ENCODE results near the gene ADCK2. TPM values are rescaled to one million over a fixed set of nuclear protein-coding genes. Genes with fewer than 3 reads are reported as not detected.
"Not testable (repeated sequence)": the region's sequence is repeated elsewhere in the genome, so short reads cannot be mapped to it uniquely, and the experiment has no call there.

The ADCK2 gene
- total RNA-seq, 2 donors from 2014 or later = 20.8 to 25.7 TPM

GRCh38 chr7:140655511-140656408, 17.0 kb upstream of the ADCK2 start:
- Histone ChIP-seq H3K36me3 (no peaks in the 10 kb centered on the region), H3K4me1 (ENCODE audit: control insufficient read depth in 1 of 2, low read depth in 2 of 2) (peaks cover 0 to 6% of the 10 kb centered on the region in 2 donors), H3K4me3 (peak overlapping the region; percentile 59), H3K9me3 (no peaks in the 10 kb centered on the region), H3K27ac (no peak overlapping the region), H3K27me3 (replicated peaks; ENCODE audit: insufficient read depth) (no peaks in the 10 kb centered on the region)
- no peak for TF ChIP-seq CTCF (IDR thresholded peaks at IDR 0.05)
- ATAC-seq (ENCODE audit: insufficient number of reproducible peaks, low FRiP score, low read depth) (no peak), DNase-seq (ENCODE audit: low spot score) (no peak)

GRCh38 chr7:140656548-140657515, 15.9 kb upstream of the ADCK2 start:
- ATAC-seq (ENCODE audit: insufficient number of reproducible peaks, low FRiP score, low read depth) = peak; percentile 42
- TF ChIP-seq CTCF (IDR thresholded peaks at IDR 0.05) = no peak
- DNase-seq (ENCODE audit: low spot score) = no peak
- Histone ChIP-seq H3K36me3 (no peaks in the 10 kb centered on the region), H3K9me3 (no peaks in the 10 kb centered on the region), H3K4me3 (peak overlapping the region; percentile 59), H3K27ac (no peak overlapping the region), H3K4me1 (ENCODE audit: control insufficient read depth in 1 of 2, low read depth in 2 of 2) (peaks cover 0 to 6% of the 10 kb centered on the region in 2 donors), H3K27me3 (replicated peaks; ENCODE audit: insufficient read depth) (no peaks in the 10 kb centered on the region)

- Histone ChIP-seq H3K36me3 (no peaks in the 10 kb centered on the region), H3K9me3 (no peaks in the 10 kb centered on the region), H3K27me3 (replicated peaks; ENCODE audit: insufficient read depth) (no peaks in the 10 kb centered on the region), H3K4me3 (no peak overlapping the region), H3K27ac (no peak overlapping the region), H3K4me1 (ENCODE audit: control insufficient read depth in 1 of 2, low read depth in 2 of 2) (peaks cover 0 to 6% of the 10 kb centered on the region in 2 donors)
- TF ChIP-seq CTCF (IDR thresholded peaks at IDR 0.05) = no peak
- no peak for ATAC-seq (ENCODE audit: insufficient number of reproducible peaks, low FRiP score, low read depth)
- DNase-seq (ENCODE audit: low spot score) = no peak
Measured at GRCh38 chr7:140657891-140658290, 14.9 kb upstream of the ADCK2 start.

- no peak overlapping the region for H3K27ac ChIP-seq
- no peak overlapping the region for H3K4me3 ChIP-seq
- ATAC-seq (ENCODE audit: insufficient number of reproducible peaks, low FRiP score, low read depth) (no peak), DNase-seq (ENCODE audit: low spot score) (no peak)
- H3K27me3 ChIP-seq (replicated peaks; ENCODE audit: insufficient read depth) = no peaks in the 10 kb centered on the region
- no peak for TF ChIP-seq CTCF (IDR thresholded peaks at IDR 0.05)
- no peaks in the 10 kb centered on the region for H3K9me3 ChIP-seq
- no peaks in the 10 kb centered on the region for H3K36me3 ChIP-seq
- H3K4me1 ChIP-seq (ENCODE audit: control insufficient read depth in 1 of 2, low read depth in 2 of 2) = peaks cover 0 to 6% of the 10 kb centered on the region in 2 donors
Measured at GRCh38 chr7:140659856-140660255, 12.9 kb upstream of the ADCK2 start.

GRCh38 chr7:140661124-140661523, 11.6 kb upstream of the ADCK2 start:
- H3K27me3 ChIP-seq (replicated peaks; ENCODE audit: insufficient read depth) = no peaks in the 10 kb centered on the region
- no peaks in the 10 kb centered on the region for H3K36me3 ChIP-seq
- ATAC-seq (ENCODE audit: insufficient number of reproducible peaks, low FRiP score, low read depth) = no peak
- no peak overlapping the region for H3K4me3 ChIP-seq
- no peak for TF ChIP-seq CTCF (IDR thresholded peaks at IDR 0.05)
- no peak for DNase-seq (ENCODE audit: low spot score)
- H3K4me1 ChIP-seq (ENCODE audit: control insufficient read depth in 1 of 2, low read depth in 2 of 2) = peaks cover 0 to 6% of the 10 kb centered on the region in 2 donors
- no peak overlapping the region for H3K27ac ChIP-seq
- no peaks in the 10 kb centered on the region for H3K9me3 ChIP-seq

- not testable (repeated sequence) for H3K9me3 ChIP-seq; H3K4me1 ChIP-seq (ENCODE audit: control insufficient read depth in 1 of 2, low read depth in 2 of 2); H3K36me3 ChIP-seq; H3K4me3 ChIP-seq; ATAC-seq (ENCODE audit: insufficient number of reproducible peaks, low FRiP score, low read depth); DNase-seq (ENCODE audit: low spot score); H3K27ac ChIP-seq; H3K27me3 ChIP-seq (replicated peaks; ENCODE audit: insufficient read depth)
Measured at GRCh38 chr7:140662938-140663337, 9.8 kb upstream of the ADCK2 start.

Measured in thoracic aorta (tissue), 2 donors.